Neuron (in vitro differentiated cells): ENCODE measurements around the gene PHF13.

Experiments used
- H2AFZ ChIP-seq: one replicate; pipeline ENCODE4 v1.6.1; 2013; ENCODE audit warnings: low read depth, mild to moderate bottlenecking, inconsistent platforms, low read length, moderate library complexity
- H3K27me3 ChIP-seq: one replicate; pipeline ENCODE4 v1.6.1; 2013; ENCODE audit warnings: low read length; ENCODE audit not compliant: insufficient read depth
- H3K36me3 ChIP-seq: one replicate; pipeline ENCODE4 v1.6.1; 2013; ENCODE audit warnings: low read length; ENCODE audit not compliant: insufficient read depth
- H3K4me1 ChIP-seq: one replicate; pipeline ENCODE4 v1.6.1; 2013; ENCODE audit warnings: low read length; ENCODE audit not compliant: insufficient read depth
- H3K4me3 ChIP-seq: 2 replicates; pipeline ENCODE4 v1.5.1; 2013; ENCODE audit warnings: mild to moderate bottlenecking, low read length, moderate library complexity
- H3K9me3 ChIP-seq: one replicate; pipeline ENCODE4 v1.6.1; 2013; ENCODE audit warnings: low read length

The PHF13 gene

GRCh38 chr1:6580593-6581409, 32.7 kb upstream of the PHF13 start:
- Histone ChIP-seq H3K4me1 (peaks cover 30% of the 10 kb centered on the region), H3K27me3 (no peaks in the 10 kb centered on the region), H3K4me3 (peak overlapping the region; percentile 60), H2AFZ (no peak overlapping the region), H3K36me3 (peaks cover 4% of the 10 kb centered on the region), H3K9me3 (no peaks in the 10 kb centered on the region)

- Histone ChIP-seq H3K9me3 (no peaks in the 10 kb centered on the region), H3K4me3 (no peak overlapping the region), H3K27me3 (no peaks in the 10 kb centered on the region), H3K4me1 (peaks cover 30% of the 10 kb centered on the region), H2AFZ (no peak overlapping the region), H3K36me3 (peaks cover 4% of the 10 kb centered on the region)
Observed at GRCh38 chr1:6581561-6582305, 31.8 kb upstream of the PHF13 start.

- Histone ChIP-seq H3K4me3 (no peak overlapping the region), H3K9me3 (no peaks in the 10 kb centered on the region), H3K4me1 (peaks cover 30% of the 10 kb centered on the region), H3K36me3 (peaks cover 4% of the 10 kb centered on the region), H2AFZ (no peak overlapping the region), H3K27me3 (no peaks in the 10 kb centered on the region)
Observed at GRCh38 chr1:6582370-6582769, 31.2 kb upstream of the PHF13 start.

- H2AFZ ChIP-seq, result no peak overlapping the region
Observed at GRCh38 chr1:6584126-6585080, 29.1 kb upstream of the PHF13 start.

GRCh38 chr1:6585081-6585722, 28.3 kb upstream of the PHF13 start:
- Histone ChIP-seq H3K36me3 (peaks cover 24% of the 10 kb centered on the region), H3K4me1 (peaks cover 11% of the 10 kb centered on the region), H2AFZ (no peak overlapping the region), H3K4me3 (no peak overlapping the region), H3K27me3 (no peaks in the 10 kb centered on the region), H3K9me3 (no peaks in the 10 kb centered on the region)

More at GRCh38 chr1:6584126-6585080, 29.1 kb upstream of the PHF13 start:
- Histone ChIP-seq H3K36me3 (peaks cover 19% of the 10 kb centered on the region), H3K9me3 (no peaks in the 10 kb centered on the region), H3K4me1 (peaks cover 12% of the 10 kb centered on the region), H3K4me3 (no peak overlapping the region), H3K27me3 (no peaks in the 10 kb centered on the region)

GRCh38 chr1:6585841-6586240, 27.7 kb upstream of the PHF13 start:
- Histone ChIP-seq H3K9me3 (no peaks in the 10 kb centered on the region), H3K36me3 (peaks cover 24% of the 10 kb centered on the region), H2AFZ (no peak overlapping the region), H3K4me3 (no peak overlapping the region), H3K4me1 (peaks cover 5% of the 10 kb centered on the region), H3K27me3 (no peaks in the 10 kb centered on the region)

- Histone ChIP-seq H3K9me3 (no peaks in the 10 kb centered on the region), H3K36me3 (peaks cover 24% of the 10 kb centered on the region), H3K4me3 (no peak overlapping the region), H2AFZ (no peak overlapping the region), H3K27me3 (no peaks in the 10 kb centered on the region), H3K4me1 (no peaks in the 10 kb centered on the region)
Observed at GRCh38 chr1:6586404-6586816, 27.1 kb upstream of the PHF13 start.

- no peak overlapping the region for H2AFZ ChIP-seq
- H3K27me3 ChIP-seq, result no peaks in the 10 kb centered on the region
- H3K4me1 ChIP-seq, result no peaks in the 10 kb centered on the region
- no peak overlapping the region for H3K4me3 ChIP-seq
- H3K9me3 ChIP-seq, result no peaks in the 10 kb centered on the region
- H3K36me3 ChIP-seq, result peaks cover 24% of the 10 kb centered on the region
Observed at GRCh38 chr1:6587261-6588005, 26.1 kb upstream of the PHF13 start.

- Histone ChIP-seq H3K4me3 (no peak overlapping the region), H3K4me1 (no peaks in the 10 kb centered on the region), H3K36me3 (peaks cover 31% of the 10 kb centered on the region), H3K27me3 (no peaks in the 10 kb centered on the region), H3K9me3 (no peaks in the 10 kb centered on the region), H2AFZ (no peak overlapping the region)
Observed at GRCh38 chr1:6588128-6588892, 25.2 kb upstream of the PHF13 start.

- no peak overlapping the region for H3K4me3 ChIP-seq
- H3K36me3 ChIP-seq, result peaks cover 37% of the 10 kb centered on the region
Observed at GRCh38 chr1:6588893-6589520, 24.5 kb upstream of the PHF13 start.

GRCh38 chr1:6590046-6590445, 23.5 kb upstream of the PHF13 start:
- Histone ChIP-seq H3K4me3 (no peak overlapping the region), H2AFZ (no peak overlapping the region), H3K27me3 (no peaks in the 10 kb centered on the region), H3K9me3 (no peaks in the 10 kb centered on the region), H3K4me1 (no peaks in the 10 kb centered on the region), H3K36me3 (peaks cover 41% of the 10 kb centered on the region)

More at GRCh38 chr1:6588893-6589520, 24.5 kb upstream of the PHF13 start:
- Histone ChIP-seq H2AFZ (no peak overlapping the region), H3K27me3 (no peaks in the 10 kb centered on the region), H3K9me3 (no peaks in the 10 kb centered on the region), H3K4me1 (no peaks in the 10 kb centered on the region)
